ENCODE results near the gene NPAS2. TPM values are rescaled to one million over a fixed set of nuclear protein-coding genes. Genes with fewer than 3 reads are reported as not detected.

NPAS2 gene
- total RNA-seq, 1 experiment from 2014 or later, result 20.4 TPM

GRCh38 chr2:100818003-100818605 lies 1.8 kb upstream of the NPAS2 start:
- TF ChIP-seq ZNF274 (IDR thresholded peaks at IDR 0.05; ENCODE audit: low read depth, low read length) (no peak), SRF (IDR thresholded peaks at IDR 0.05; ENCODE audit: low read depth) (peak; percentile 100), SIN3A (IDR thresholded peaks at IDR 0.05; ENCODE audit: low read depth) (no peak), ZFX (IDR thresholded peaks at IDR 0.05) (no peak)
- TF ChIP-seq, protein P1, sequence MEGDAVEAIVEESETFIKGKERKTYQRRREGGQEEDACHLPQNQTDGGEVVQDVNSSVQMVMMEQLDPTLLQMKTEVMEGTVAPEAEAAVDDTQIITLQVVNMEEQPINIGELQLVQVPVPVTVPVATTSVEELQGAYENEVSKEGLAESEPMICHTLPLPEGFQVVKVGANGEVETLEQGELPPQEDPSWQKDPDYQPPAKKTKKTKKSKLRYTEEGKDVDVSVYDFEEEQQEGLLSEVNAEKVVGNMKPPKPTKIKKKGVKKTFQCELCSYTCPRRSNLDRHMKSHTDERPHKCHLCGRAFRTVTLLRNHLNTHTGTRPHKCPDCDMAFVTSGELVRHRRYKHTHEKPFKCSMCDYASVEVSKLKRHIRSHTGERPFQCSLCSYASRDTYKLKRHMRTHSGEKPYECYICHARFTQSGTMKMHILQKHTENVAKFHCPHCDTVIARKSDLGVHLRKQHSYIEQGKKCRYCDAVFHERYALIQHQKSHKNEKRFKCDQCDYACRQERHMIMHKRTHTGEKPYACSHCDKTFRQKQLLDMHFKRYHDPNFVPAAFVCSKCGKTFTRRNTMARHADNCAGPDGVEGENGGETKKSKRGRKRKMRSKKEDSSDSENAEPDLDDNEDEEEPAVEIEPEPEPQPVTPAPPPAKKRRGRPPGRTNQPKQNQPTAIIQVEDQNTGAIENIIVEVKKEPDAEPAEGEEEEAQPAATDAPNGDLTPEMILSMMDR (IDR thresholded peaks at IDR 0.05 in 2 of 3, conservative IDR thresholded peaks at IDR 0.05 in 1 of 3; ENCODE audit: borderline replicate concordance in 1 of 3, insufficient read depth in 1 of 3, low read depth in 2 of 3, low read length in 2 of 3), result no peak
- no peaks in the 10 kb centered on the region for H3K9me2 ChIP-seq (ENCODE audit: insufficient read depth)
- H3K27me3 ChIP-seq (ENCODE audit: insufficient read depth, low read length), result no peaks in the 10 kb centered on the region
- intact Hi-C loops (cut with micrococcal nuclease), result loop anchor here (5.0 kb wide), 2 partner anchors 84 to 86 kb away; no protein-coding TSS in a partner anchor
- BruUV-seq (replicated peaks), result no TSS peak
- peak overlapping the region; percentile 0 for H2AFZ ChIP-seq (ENCODE audit: low read depth, low read length, poor library complexity, severe bottlenecking)
- peak overlapping the region; percentile 73 for H3K9ac ChIP-seq (ENCODE audit: low read length)
- ChIA-PET POLR2A (interaction anchor here (0.9 to 1.0 kb wide), 2 partner anchors 17 to 255 kb away, joined by 3 to 4 read pairs; partner anchors contain the start of gene PDCL3), RAD21 (ENCODE audit: low non-redundant PET in 1 of 2, low total read pairs in 2 of 2, uncharacterized antibody in 2 of 2, unreplicated experiment in 2 of 2) (no interaction called here), CTCF (no interaction called here)
- peak; percentile 7 for DNase-seq (ENCODE audit: low read depth, low spot score)
- peak overlapping the region; percentile 60 to 67 for H3K4me3 ChIP-seq (replicated peaks in 1 of 2; ENCODE audit: low read depth in 1 of 2, low read length in 2 of 2)
- peaks cover 3 to 46% of the 10 kb centered on the region in 2 experiments; a peak in 3 of 4 replicates for H3K4me1 ChIP-seq (ENCODE audit: control insufficient read depth in 1 of 2, insufficient read depth in 2 of 2, low read length in 2 of 2)
- H3K4me2 ChIP-seq (ENCODE audit: low read length), result peak overlapping the region; percentile 96
- no peaks in the 10 kb centered on the region for H3K36me3 ChIP-seq (ENCODE audit: control insufficient read depth in 1 of 2, insufficient read depth in 2 of 2, low read length in 2 of 2)
- no peak overlapping the region; the same call in 1 of the 2 replicates for H3K27ac ChIP-seq (ENCODE audit: low read depth, low read length)
- H3K79me2 ChIP-seq (ENCODE audit: insufficient read depth, low read length), result peaks cover 6% of the 10 kb centered on the region; the same call in 1 of the 2 replicates
- no peaks in the 10 kb centered on the region for H4K20me1 ChIP-seq (ENCODE audit: insufficient read depth)
- H3K9me3 ChIP-seq (ENCODE audit: control insufficient read depth in 1 of 2, insufficient read depth in 1 of 2, low read depth in 1 of 2, low read length in 2 of 2), result no peaks in the 10 kb centered on the region
- ATAC-seq, result peak; percentile 65

All from HCT116 (cell line).